HG03159 (cell line): ENCODE results near the gene RPUSD4.

ENCODE experiments used
- ATAC-seq: cut with Tn5 transposase; IDR thresholded peaks from one replicate; pipeline ENCODE4 v1.9.1; 2021; ENCODE audit warnings: mild to moderate bottlenecking, moderate library complexity; ENCODE audit not compliant: unreplicated experiment

The RPUSD4 gene

DNA sequence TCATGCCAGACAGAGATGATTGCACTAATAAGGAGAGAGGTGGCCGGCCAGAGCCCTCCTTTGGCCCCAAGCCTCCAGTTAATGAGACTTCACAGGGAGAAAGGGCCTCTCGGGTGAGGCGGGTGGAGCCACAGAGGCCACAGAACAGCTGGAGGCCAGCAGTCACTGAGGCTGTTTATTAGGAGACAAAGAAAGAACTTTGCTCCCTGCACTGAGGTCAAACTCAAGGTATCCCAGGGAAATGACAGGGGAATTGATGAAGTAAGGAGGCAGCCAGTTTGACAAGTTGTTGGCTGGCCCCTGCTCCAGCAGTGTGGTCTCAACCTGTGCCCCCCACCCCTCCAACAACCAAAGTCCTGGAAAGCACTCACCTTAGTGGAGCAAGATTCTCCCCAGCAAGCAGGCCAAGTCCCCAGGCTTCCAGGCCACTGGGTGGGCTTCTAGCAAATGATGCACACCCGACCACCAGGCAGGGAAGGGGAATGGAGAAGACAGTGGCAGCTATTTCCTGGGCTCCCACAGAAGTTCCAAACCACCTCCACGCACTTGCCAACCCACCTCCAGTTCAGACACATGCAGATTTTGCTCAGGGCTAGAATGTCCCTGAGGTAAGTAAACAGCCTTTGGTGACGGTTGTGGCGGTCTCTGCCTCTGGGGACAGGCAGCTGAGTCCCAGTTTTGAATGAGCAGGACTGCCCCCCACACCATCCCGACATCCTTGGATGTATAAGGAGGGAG, 53.2 kb downstream of the RPUSD4 start:
- no peak for ATAC-seq

DNA sequence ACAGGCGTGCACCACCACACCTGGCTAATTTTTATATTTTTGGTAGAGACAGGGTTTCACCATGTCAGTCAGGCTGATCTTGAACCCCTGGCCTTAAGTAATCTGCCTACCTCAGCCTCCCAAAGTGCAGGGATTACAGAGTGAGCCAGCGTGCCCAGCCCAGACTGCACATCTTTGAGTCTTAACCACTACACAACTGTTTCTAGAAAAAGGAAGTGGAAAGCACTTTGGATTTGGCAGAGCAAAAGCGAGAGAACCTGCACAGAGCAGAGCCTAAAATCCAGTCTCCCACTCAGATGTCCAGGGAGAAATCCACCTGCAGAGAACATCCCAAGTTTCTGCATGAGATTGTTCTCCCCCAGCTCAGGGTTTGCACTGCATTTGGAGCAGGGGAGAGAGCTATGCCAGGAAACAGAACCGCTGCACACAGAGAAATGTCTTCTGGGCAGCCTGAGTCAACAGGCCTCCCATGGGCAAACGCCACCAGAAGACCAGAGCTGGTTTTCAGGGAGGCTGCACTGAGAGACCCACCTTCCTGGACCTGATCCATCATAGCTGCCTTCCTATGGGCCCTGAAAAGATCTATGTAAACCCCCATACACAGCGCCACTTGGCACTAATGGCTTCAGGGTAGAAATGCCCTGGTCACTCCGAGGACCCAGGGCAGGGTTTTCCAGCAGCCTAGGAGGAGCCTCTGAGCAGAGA, 54.0 kb downstream of the RPUSD4 start:
- ATAC-seq, result no peak

DNA sequence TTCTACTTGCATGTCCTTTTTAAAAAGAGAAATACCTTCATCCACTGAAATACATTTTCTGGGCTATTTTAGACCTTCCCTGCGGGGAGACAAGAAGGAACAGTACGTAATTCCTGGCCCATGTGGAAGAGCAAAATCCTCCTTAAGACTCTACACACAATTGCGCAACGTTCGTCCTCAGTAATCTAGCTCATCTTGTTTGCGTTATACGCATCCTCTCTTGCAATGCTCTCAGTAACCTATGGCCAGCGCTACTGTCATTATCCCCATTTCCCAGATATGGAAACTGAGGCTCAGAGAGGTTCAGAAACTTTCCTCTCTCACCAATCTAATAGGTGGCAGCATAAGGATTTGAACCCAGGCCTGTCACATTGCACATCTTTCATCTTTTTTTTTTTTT, 54.6 kb downstream of the RPUSD4 start:
- no peak for ATAC-seq

DNA sequence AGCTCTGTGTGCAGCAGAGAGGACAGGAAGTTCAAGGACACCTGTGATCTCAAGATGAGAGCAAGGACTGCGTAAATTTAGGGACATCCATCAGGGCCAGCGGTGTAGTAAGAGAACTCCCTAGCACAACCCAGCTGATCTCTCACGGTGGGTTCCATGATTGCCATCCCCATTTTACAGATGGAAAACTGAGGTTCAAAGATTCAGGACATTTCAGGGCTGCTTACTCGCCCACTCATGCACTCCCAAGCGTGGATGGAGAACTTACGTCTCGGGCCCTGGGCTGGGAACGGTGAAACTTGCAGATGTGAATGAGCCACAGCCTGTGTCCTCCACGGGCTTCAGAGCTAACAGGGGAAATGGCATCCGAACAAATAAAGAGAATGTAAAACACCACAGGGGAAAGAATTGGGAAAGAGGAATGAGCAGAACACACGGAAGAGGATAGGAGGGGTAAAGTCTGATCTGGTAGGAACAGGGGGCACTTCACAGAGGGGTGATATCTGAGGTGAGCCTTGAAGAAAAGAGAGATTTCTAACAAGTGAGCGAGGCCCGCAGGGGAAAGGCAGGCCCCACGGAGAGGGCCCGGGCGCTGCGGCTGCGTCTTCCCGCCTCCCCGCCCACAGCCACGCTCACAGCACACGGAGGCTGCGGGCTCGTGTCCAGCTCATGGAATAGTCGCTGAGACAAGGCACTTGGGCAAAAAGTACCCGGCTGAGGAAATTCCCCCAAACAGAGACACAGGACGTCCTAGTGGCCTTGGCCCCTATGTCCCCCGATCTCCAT, 55.9 kb downstream of the RPUSD4 start:
- ATAC-seq, result no peak

DNA sequence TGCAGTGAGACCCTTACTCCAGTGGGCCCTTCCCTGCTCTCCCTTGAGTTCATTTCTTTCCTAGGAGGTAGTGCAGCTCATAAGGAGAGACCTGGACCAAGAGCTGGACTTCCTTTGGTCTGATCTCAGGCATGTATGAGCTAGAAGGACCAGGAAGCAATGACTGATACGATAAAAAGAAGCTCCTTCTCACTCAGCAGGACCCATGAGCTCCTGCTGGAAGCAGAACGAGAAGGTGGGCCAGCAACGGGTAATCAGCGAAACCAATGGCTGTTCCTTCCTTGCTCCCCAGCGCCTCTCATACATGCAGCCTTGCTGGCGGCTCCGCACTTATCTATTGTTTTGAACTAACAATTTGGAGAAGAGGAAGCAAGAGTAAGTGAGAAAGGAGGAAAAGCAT, 56.8 kb downstream of the RPUSD4 start:
- no peak for ATAC-seq

DNA sequence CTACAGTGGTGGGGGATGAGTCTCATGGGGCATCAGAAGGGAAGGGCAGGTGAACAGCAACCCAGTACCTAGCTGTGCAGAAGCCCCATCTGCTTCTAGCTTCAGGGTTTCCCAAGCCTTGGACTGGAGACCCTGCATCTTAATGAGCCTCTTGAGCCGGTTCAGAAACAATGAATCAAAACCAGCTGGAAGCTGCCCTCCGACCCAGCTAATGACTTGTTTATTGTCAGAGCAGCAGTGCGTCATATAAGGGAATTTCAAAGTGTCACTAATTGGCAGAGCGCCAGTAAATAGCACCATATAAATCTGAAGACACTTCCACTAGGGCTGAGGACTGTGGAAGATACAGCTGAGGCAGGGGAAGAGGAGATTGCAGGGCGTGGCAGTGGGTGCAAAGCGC, 57.5 kb downstream of the RPUSD4 start:
- no peak for ATAC-seq

DNA sequence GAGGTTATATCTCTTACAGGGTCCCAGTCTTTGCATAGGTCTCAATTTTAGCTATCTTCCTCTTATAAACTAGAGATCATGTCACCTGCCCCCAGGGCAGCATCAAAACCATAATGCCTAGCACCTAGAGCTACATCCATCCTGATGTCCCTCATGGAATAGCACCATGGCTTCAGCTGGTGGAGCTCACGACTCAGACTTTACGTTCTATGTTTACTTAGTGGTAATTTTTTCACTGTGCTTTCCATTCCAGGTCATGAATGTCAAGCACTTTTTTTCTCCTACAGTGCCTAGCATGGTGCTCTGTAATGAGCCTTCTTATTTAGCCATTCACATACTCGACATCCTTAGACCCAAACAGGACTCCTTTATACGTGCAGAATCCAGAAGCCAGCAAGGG, 58.4 kb downstream of the RPUSD4 start:
- ATAC-seq, result no peak

DNA sequence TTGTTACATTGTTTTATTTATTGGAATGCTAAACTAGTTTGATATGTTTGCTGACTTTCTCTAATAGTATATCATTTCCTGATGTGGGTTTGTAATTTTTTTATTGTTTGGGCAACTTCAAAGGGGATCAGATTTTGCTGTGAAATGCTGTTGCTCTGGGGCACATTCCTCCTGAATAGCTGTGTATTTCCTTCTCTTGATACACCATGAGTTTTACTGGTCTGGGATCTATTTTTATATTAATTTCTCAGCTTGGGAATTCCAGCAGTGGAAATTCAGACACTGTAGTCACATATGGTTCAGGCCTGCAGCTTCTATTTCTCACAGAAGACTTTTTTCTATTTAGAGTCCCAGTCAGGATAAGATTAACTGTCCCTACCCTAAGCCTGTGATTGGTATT, 58.9 kb downstream of the RPUSD4 start:
- ATAC-seq, result no peak

DNA sequence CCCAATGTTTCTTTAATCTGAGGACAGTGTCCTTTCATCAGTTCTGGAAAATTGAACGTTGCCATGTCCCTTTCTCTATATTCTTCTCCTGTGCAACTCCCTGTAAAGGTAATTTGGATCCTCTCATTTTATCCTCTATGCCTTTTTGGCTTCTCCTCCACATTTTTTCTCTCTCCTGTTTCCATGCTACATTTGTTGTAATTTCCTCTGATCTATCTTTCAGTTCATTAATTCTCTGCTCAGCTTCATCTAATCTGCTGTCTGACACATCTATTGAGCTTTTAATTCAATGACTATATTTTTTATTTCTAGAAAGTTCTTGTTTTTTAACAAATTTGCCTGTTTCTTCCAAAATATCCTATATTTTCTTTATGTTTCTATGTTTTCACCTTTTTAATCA, 59.3 kb downstream of the RPUSD4 start:
- no peak for ATAC-seq
